HG02642 (cell line): Measurements from ENCODE around the gene PPP5C.
"Not testable (repeated sequence)": the region's sequence is repeated elsewhere in the genome, so short reads cannot be mapped to it uniquely, and the experiment has no call there.

Experiments
- ATAC-seq: cut with Tn5 transposase; IDR thresholded peaks from one replicate; pipeline ENCODE4 v1.9.1; 2021; ENCODE audit warnings: mild to moderate bottlenecking; ENCODE audit not compliant: unreplicated experiment, poor library complexity

PPP5C gene

DNA sequence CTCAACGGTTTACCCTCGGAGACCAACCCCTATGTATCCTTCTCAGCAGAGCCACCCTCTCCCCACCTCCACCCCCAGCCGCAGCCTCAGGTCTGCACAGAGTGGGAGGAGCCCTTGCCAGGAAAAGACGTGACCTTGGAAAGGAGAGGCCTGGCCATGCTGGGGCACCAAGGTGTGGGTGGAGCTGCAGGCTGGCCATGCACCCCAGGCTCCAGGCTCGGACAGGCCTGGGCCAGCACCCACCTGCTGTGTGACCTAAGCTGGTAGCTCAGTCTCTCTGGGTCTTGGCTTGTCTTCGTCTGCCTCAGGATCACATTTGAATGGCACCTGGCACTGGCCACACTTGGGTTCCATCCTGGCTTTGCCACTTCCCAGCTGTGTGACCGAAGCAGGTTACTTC lies 37.0 kb downstream of the PPP5C start:
- no peak for ATAC-seq

DNA sequence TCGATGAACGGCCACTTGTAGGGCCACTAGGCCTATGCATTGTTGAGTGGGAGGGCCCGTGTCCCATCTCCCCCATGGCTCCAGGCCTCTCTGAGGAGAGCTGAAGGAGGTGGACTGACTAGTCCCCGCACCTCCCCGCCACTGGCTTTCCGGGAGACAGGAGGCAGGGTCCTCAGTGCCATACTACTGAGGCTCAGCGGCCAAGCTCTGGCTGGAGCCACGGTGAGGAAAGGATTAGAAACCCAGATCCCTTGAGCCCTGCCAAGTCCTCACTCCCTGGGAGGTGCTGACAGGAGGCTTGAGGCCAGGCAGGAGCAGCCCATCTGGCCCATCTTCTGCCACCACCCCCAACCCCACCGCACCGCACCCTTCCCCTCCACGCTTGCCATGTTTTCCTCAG lies 37.5 kb downstream of the PPP5C start:
- ATAC-seq: no peak

DNA sequence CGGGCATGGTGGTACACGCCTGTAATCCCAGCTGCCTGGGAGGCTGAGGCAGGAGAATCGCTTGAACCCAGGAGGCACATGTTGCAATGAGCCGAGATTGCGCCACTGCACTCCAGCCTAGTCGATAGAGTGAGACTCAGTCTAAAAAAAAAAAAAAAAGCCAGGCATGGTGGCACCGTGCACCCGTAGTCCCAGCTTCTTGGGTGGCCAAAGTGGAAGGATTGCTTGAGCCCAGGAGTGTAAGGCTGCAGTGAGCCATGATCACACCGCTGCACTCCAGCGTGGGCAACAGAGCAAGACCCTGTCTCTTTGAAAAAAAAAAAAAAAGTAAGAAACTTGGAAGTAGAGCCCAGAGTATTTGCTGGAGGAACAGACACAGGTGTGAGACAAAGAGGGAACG lies 38.7 kb downstream of the PPP5C start:
- ATAC-seq: no peak

DNA sequence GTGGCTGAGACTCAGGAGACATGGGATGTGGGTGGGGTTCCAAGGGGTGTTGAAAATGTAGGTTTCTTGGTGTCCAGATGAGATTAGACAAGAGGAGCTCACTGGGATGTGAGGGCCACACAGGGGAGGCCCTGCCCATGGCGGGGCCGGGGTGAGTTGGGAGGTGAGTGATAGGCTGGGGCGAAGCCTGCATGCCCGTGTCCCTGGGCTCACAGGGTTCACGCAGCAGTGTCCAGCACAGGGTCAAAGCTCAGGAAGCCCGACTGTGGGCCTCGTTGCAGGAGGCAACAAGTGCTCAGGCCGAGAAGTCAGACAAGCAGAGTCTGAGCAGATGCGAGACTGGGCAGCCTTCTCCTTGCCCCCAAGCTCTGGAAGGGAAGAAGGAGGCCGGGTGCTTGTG lies 39.3 kb downstream of the PPP5C start:
- ATAC-seq: no peak

DNA sequence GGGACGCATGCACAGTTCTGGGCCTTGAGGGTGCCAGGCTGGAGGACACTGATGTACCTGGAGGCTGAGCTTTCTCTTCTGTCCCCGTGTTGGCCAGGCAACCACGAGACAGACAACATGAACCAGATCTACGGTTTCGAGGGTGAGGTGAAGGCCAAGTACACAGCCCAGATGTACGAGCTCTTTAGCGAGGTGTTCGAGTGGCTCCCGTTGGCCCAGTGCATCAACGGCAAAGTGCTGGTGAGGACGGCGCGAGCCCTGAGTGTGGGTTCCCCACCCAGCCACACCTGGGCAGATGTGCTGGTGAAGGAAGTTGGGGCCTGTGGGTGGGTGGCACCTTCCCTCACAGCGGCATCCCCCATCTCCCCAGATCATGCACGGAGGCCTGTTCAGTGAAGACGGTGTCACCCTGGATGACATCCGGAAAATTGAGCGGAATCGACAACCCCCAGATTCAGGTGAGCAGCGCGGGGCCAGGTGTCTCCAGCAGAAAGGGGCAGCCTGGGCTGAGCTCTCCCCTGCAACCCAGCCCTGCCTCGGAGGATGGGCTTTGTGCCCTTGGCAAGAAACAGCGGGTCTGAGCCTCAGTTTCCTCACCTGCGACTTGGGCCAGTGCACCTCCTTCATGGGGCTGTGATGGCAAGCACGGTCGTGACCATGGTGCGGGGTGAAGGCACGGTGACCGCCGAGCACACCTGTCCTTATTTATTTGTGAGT lies 40.3 kb downstream of the PPP5C start:
- no peak for ATAC-seq

DNA sequence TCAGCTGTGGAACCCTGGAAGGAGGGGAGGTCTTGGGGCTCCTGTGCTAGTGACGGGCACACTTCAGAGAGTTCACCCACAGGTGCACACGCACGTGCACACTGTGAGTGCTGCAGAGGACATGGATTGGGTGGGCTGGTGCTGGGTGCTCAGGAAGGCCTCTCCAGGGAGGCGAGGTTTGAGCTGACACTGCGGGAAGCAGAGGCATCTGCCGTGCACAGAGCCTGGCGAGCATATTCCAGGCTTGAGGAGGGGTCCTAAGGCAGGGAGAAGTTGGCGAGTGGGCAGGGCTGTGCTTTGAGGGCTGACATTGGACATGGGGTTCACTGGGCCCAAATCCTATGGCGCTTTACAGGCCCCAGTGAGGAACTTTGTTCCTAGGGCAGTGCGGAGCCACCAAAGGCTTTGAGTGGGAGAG lies 40.8 kb downstream of the PPP5C start:
- ATAC-seq: no peak

DNA sequence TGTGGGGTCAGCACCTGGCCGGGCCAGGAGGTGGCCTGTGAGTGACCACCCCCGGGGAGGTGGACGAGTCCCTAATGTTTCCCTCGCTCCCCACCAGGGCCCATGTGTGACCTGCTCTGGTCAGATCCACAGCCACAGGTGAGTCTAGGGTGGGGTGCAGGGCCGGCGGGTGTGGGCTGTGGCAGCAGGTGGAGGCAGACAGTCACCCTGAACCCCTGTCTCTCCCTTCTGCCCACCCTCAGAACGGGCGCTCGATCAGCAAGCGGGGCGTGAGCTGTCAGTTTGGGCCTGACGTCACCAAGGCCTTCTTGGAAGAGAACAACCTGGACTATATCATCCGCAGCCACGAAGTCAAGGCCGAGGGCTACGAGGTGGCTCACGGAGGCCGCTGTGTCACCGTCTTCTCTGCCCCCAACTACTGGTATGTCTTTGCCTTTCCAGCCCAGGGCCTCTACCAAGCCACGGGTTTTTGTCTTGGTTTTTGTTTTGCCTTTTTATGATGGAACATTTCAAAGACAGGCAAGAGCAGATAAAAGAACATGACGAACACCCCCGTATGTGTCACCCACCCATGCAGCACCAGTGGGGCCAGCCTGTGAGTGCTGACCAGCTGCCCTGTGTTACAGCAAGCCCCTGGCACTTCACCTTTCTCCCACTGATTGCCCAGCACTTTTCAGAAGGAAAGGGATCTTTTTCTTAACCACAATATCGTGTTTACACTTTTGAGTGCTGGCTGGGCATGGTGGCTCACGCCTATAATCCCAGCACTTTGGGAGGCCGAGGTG lies 41.6 kb downstream of the PPP5C start:
- no peak for ATAC-seq

DNA sequence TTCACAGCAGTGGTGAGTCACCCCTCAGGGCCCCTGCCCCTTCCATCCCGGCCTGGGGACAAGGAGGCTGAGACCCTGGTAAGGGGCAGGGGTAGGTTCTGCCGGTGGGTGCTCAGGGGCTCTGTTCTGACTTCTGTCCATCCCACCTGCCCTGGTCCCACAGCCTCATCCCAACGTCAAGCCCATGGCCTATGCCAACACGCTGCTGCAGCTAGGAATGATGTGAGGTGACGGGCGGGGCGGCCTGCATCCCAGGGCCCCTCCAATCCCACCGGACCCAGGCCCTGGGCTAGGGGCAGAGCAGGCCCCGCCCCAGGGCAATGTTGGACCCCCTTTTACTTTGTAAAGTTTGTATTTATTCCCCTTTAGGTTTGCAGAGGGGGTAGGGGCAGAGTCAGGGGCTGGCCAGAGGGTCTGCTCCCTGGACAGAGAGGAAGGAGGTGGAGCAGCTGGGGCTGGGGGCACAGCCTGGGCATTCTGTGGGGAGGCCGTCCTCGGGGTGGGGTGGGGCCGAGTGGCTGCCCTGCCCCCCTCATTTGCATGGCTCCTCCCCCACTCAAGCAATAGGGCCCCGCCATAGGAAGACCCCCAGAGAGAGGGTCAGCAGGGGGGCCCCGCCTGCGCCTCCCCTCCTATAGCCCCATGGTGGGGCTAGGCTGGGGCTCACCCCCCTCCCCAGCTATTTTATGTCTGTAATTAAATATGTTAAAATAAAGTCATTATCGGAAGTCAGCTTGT lies 43.4 kb downstream of the PPP5C start:
- ATAC-seq: no peak

DNA sequence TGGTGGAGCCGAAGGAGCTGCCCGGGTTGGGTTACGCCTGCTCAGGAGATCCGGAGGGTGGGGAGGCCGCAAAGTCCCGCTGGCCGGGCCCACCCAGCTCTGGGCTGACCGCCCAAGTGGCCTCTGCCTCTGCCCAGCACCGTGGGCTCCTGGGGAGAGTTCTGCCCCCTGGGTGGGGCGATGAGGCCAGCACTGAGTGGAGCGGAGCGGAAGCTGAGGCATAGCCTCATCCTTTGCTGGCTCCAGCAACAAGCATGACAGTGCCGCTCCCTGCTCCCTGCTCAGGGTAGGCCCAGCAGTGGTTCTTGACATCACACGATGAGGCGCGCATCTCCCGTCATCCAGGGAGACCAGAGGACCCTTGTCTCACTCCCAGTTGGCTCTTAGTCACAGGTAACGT lies 44.0 kb downstream of the PPP5C start:
- no peak for ATAC-seq

DNA sequence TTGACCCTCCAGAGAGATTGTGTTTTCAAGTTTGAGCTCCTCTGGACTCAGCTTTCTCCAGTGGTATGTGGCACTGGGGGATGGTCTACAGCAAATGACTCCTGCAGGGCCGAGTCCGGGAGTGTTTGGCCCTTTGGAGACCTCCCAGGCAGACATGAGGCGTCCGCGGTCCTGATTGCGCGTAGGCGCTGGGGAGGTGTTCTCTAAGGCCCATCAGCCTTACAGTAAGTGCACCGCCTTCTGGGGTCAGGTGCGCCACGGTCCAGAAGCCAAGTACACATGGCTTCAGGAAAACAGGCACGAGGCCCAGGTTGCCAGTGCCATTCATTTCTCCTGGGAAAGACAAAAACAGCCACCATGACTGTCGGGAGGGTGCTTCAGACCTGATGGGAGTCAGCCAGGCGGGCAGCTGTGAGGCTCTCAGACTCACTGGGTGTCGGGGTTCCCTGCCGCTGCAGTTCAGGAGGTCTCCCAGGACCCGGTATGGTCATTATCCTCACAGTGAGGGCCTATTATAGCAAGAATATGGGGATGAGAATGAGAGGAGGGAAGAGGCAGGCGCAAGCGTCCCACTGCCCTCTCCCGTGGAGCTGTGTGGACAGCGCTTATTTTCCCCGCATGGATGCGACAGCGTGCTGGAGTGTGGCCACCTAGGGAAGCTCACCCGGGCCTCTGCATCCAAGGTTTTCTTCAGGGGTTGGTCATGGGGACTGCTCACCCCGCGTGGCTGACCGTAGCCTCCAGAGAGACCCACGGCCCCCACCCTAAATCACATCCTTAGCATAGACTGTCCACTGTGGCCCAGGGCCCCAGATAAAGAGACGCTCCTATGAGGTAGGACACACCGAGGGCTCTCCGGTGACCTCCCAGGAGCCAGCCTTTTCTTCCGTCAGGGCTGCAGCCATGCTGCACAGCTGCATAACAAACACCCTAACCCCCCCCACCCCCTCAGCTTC lies 44.7 kb downstream of the PPP5C start:
- no peak for ATAC-seq

DNA sequence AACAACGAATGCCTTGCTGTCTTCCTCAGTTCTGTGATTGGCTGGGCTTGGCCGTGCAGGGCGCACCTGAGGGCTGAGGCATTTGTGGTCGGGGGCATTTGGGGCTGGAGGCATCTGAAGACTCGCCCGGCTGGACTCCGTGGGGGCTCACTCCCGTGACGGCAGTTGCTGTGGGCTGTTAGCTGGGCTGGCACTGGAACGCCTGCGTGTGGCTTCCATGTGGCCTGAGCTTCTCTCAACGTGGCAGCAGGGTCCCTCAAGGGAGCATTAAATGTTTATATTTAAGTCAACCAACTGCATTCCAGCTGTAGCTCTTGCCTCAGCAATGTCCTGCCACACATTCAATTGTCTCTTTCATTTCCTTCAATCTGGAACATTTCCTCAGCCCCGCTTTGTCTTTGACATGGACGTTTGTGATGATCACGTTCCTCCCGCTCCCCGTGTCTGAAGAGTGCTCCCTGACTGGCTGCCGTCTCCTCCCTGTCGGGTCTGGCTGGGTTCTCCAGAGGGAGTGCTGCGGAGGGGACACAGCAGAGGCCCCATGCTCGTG lies 45.4 kb downstream of the PPP5C start:
- ATAC-seq: no peak

DNA sequence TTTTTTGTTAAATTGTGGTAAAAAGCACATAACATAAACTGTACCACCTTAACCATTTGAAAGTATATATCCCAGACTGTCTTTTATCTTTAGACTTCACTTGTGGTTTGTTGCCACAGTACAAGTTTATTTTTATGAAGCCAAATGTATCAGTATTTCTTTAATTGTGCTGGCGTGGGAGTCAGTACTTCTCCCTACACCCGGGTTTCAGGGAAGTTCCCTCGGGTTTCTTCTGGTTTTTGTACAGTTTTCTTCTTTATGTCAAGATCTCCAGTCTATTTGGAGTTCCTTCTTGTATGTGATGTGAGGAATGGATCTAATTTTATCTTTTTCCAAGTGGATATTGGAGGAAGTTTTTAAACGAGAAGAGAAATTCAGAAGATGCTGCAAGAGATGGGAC lies 46.0 kb downstream of the PPP5C start:
- ATAC-seq: no peak

DNA sequence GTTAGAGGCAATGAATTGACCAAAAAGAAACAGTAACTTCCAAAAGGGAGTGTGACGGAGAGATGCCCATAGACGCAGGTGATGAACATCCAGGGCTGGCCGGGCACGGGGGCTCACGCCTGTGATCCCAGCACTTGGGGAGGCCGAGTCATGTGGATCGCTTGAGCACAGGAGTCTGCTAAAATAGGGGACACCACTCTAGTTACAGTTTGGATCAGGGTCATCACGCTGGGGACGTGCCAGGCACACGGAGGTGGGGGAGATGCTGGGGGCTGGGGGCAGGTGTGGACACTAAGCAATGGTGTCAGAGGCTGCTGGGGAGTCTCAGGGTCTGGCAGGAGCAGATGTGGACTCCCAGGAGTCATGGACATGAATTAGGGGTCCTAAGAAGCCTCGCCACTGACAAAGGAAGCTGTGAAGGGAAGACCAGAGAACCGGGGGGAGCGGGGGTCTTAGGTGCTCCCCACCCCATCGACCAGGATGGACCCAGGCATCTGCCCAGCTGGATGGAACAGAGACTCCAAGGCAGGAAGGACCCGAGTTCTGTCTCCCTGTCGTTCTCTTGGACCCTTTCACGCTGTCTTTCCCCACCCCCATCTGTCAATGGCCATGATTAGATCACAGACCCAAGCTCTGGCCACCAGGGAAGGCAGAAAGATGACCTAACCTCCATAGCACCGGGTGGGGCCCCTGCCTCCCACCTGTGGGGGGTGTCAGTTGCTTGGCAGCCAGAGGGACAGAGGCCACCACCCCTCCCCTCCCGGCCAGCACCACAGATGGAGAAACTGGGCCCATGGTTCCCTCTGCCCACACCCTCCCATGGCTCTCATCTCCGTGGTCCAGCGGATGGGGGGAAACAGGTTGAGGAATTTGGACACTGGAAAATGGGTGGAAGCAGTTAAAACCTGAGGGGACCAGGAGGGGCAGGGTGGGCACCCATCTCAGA lies 46.8 kb downstream of the PPP5C start:
- ATAC-seq: no peak

DNA sequence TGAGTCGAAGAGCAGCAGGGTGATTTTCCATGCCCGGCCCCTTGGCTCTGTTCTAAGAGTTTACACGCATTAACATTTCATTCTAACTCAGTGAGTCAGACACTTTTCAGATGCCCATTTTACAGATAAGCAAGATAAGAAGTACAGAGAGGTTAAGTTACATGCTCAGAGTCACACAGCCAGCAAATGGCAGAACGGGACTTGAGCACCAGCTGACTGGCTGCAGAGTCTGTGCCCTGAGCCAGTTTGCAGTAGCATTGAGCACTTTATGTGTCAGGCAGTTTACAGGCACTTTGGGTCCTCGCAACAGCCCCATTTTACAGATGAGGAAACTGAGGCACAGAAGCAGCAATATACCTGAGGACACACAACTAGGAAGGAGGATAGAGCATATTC lies 47.5 kb downstream of the PPP5C start:
- ATAC-seq: no peak

DNA sequence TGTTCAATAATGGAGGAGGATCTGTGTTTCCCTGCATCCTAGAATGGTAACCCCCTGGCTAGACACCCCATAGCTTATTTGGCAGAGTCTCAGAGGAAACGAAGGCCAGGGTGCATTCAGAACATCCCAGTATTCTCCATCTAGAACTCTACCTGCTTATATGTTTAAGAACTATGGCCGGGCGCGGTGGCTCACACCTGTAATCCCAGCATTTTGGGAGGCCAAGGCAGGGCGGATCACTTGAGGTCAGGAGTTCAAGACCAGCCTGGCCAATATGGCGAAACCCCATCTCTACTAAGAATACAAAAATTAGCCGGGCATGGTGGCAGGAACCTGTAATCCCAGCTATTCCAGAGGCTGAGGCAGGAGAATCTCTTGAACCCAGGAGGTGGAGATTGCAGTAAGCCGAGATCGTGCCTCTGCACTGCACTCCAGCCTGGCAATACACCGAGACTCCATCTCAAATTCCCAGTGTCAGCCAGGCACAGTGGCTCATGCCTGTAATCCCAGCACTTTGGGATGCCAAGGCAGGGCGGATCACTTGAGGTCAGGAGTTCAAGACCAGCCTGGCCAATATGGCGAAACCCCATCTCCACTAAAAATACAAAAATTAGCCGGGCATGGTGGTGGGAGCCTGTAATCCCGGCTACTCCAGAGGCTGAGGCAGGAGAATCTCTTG lies 51.1 kb downstream of the PPP5C start:
- not testable (repeated sequence) for ATAC-seq

DNA sequence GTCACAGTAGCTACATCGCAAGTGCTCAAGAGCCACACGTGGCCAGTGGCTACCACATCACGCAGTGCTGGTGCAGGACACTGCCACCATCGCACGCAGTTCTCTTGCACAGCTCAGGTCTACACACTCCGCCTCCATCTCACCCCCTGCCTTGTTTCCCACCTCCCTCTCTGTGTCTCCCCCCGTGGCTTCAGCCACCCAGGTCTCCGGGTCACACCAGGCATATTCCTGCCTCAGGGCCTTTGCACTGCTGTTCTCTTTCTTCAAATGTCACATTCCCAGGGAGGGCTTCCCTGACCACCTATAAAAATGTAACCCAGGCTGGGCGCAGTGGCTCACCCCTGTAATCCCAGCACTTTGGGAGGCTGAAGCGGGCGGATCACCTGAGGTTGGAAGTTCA lies 55.8 kb downstream of the PPP5C start:
- no peak for ATAC-seq

DNA sequence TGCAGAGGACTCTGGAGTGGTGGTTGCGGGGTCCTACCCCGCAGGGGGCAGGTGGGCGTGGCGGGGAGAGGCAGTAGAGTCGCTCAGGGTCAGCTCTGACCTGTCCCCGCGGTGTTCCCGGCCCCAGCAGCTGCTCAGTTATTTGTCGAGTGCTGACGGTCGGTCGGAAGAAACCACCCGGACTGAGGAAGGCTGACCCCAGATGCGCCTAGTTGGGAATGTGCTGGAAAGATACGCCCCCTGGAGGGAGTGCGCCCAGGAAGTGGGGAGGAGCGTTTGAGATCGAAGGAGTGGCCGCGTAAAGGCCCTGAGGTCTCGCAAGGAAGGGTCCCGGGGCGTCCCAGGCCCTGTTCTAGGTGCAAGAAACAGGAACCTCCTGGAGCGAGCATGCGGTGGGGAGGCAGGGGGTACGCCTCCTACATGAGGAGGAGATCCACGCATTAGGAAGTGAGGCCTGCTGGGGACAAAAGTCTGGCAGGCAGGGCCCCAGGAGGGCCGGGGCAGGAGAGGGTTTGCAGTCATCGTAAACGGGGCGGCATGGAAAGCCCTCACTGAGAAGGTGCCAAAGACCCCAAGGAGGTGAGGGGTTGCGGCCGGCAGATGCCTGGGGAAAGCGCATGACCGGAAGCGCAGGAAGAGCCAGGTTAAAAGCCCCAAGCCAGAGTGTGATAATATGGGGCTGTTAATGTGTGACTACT lies 57.3 kb downstream of the PPP5C start:
- no peak for ATAC-seq
